ENCODE measurements around the gene ANKS6. TPM values are rescaled to one million over a fixed set of nuclear protein-coding genes. Genes with fewer than 3 reads are reported as not detected.
A peak's percentile ranks its signal among the peaks of the same experiment; 100 is the strongest.

ANKS6 gene
- total RNA-seq, 1 experiment from 2014 or later: 46.3 TPM

- no peak overlapping the region for H4K8ac ChIP-seq (replicated peaks; ENCODE audit: insufficient read length, low read depth, low read length)
- H3K27me3 ChIP-seq (ENCODE audit: insufficient read depth, low read length): no peaks in the 10 kb centered on the region
- no peak overlapping the region for H2BK15ac ChIP-seq (ENCODE audit: low read depth, low read length)
- Mint-ChIP-seq H3K4me3 (no peak overlapping the region), H3K4me1 (peaks cover 31 to 47% of the 10 kb centered on the region in 2 experiments), H3K27ac (peak overlapping the region in 1 of 3 experiments; percentile 47; a peak in 1 of 7 replicates), H3K27me3 (ENCODE audit: low read depth) (peaks cover 23% of the 10 kb centered on the region), H3K36me3 (ENCODE audit: insufficient read depth in 1 of 3, low read depth in 3 of 3) (peaks cover 0 to 16% (median 0%) of the 10 kb centered on the region in 3 experiments; a peak in 2 of 7 replicates), H3K9me3 (no peaks in the 10 kb centered on the region)
- H4K91ac ChIP-seq (ENCODE audit: insufficient read length, low read depth, low read length): no peak overlapping the region
- no peak overlapping the region for H3K23ac ChIP-seq (ENCODE audit: insufficient read length, low read depth, low read length)
- peaks cover 8% of the 10 kb centered on the region for H3K23me2 ChIP-seq (ENCODE audit: insufficient read length, low read depth, low read length, poor library complexity, severe bottlenecking)
- no peak overlapping the region for H2BK12ac ChIP-seq (ENCODE audit: insufficient read length, low read depth, low read length)
- no peak for TF ChIP-seq CTCF (conservative IDR thresholded peaks at IDR 0.05)
- no peak overlapping the region for H4K5ac ChIP-seq (ENCODE audit: insufficient read length, low read depth, low read length)
- H3K9me3 ChIP-seq (ENCODE audit: control insufficient read depth, low read depth, low read length): no peaks in the 10 kb centered on the region
- no peak overlapping the region for H3K56ac ChIP-seq (ENCODE audit: insufficient read length, low read depth, low read length)
- no peak overlapping the region for H3K18ac ChIP-seq (ENCODE audit: insufficient read length, low read depth, low read length)
- H2AK5ac ChIP-seq (ENCODE audit: insufficient read length, low read length): no peak overlapping the region
- H3K4ac ChIP-seq (ENCODE audit: low read depth, low read length): no peak overlapping the region
- no peak overlapping the region for H3K4me2 ChIP-seq (ENCODE audit: insufficient read depth, insufficient read length, low read length)
- no peaks in the 10 kb centered on the region for H3K79me2 ChIP-seq (ENCODE audit: insufficient read depth, low read length)
- no peak overlapping the region for H2BK5ac ChIP-seq (ENCODE audit: insufficient read length, low read length)
- H3K9ac ChIP-seq (ENCODE audit: extremely low read depth, insufficient read length, low read length): no peak overlapping the region
- H3K27ac ChIP-seq (ENCODE audit: insufficient read length, low read depth, low read length): no peak overlapping the region
- H3K79me1 ChIP-seq (ENCODE audit: insufficient read depth, low read depth, low read length, poor library complexity, severe bottlenecking): no peaks in the 10 kb centered on the region
- no peaks in the 10 kb centered on the region for H3K4me1 ChIP-seq (ENCODE audit: insufficient read depth, low read length)
- no peak overlapping the region for H2AFZ ChIP-seq (ENCODE audit: low read length)
- H2BK20ac ChIP-seq (ENCODE audit: low read depth, low read length, poor library complexity, severe bottlenecking): no peak overlapping the region
- H3T11ph ChIP-seq (ENCODE audit: low read length): no peak overlapping the region
- no CpG with 5 or more reads among the region's 2 CpGs for WGBS (ENCODE audit: extremely low coverage, insufficient read length, low lambda C conversion rate)
- DNase-seq: no peak
- no peak overlapping the region for H3K14ac ChIP-seq (ENCODE audit: insufficient read depth, low read length)
- no peak overlapping the region for H2BK120ac ChIP-seq (ENCODE audit: low read depth, low read length, poor library complexity, severe bottlenecking)
- H4K20me1 ChIP-seq (ENCODE audit: control insufficient read depth, insufficient read depth, insufficient read length): no peaks in the 10 kb centered on the region
Measured at GRCh38 chr9:98811051-98811650, 14.8 kb upstream of the ANKS6 start.
